Measurements from ENCODE around the gene UCMA.
A peak's percentile ranks its signal among the peaks of the same experiment; 100 is the strongest.
"Not testable (repeated sequence)": the region's sequence is repeated elsewhere in the genome, so short reads cannot be mapped to it uniquely, and the experiment has no call there.

The UCMA gene

GRCh38 chr10:13234172-13234571 is at the start of gene UCMA:
Gene UCMA (minus strand): TSS chr10:13234374. CDS start chr10:13234258, 116 bp downstream.
- H3K9me3 ChIP-seq (ENCODE audit: control insufficient read depth in 1 of 2, low read length in 2 of 2): no peaks in the 10 kb centered on the region
- no peak within 1 kb of the TSS for H3K27ac ChIP-seq (ENCODE audit: low read depth, low read length)
- H3K36me3 ChIP-seq (ENCODE audit: control insufficient read depth in 1 of 2, insufficient read depth in 2 of 2, low read length in 2 of 2): no peaks in the 10 kb centered on the region
- no peaks in the 10 kb centered on the region for H3K4me1 ChIP-seq (ENCODE audit: control insufficient read depth in 1 of 2, insufficient read depth in 2 of 2, low read length in 2 of 2)
- H3K9ac ChIP-seq (ENCODE audit: low read depth in 1 of 2, low read length in 2 of 2): no peak within 1 kb of the TSS
- H3K4me3 ChIP-seq (ENCODE audit: low read depth in 1 of 2, low read length in 2 of 2): no peak within 1 kb of the TSS
- no peaks in the 10 kb centered on the region for H3K27me3 ChIP-seq (ENCODE audit: control insufficient read depth in 1 of 2, insufficient read depth in 2 of 2, low read length in 2 of 2)

DNA sequence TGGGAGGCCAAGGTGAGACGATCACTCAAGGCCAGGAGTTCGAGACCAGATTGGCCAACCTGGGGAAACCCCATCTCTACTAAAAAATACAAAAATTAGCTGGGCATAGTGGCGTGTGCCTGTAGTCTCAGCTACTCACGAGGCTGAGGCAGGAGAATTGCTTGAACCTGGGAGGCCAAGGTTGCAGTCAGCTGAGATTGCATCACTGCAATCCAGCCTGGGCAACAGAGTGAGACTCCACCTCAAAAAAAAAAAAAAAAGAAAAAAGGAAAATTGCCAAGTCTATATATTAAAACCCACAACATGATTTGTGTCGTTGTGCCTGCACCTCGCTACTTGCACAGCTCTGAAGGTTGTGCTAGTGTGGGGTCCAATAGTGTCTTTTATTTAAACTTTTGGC is 48.2 kb upstream of the UCMA start:
- H3K4me1 ChIP-seq (ENCODE audit: control insufficient read depth in 1 of 2, insufficient read depth in 2 of 2, low read length in 2 of 2); H3K27me3 ChIP-seq (ENCODE audit: control insufficient read depth in 1 of 2, insufficient read depth in 2 of 2, low read length in 2 of 2); H3K4me3 ChIP-seq (ENCODE audit: low read depth in 1 of 2, low read length in 2 of 2); H3K27ac ChIP-seq (ENCODE audit: low read depth, low read length); H3K9ac ChIP-seq (ENCODE audit: low read depth in 1 of 2, low read length in 2 of 2); H3K9me3 ChIP-seq (ENCODE audit: control insufficient read depth in 1 of 2, low read length in 2 of 2): not testable (repeated sequence)
- peaks cover 0 to 12% of the 10 kb centered on the region in 2 donors for H3K36me3 ChIP-seq (ENCODE audit: control insufficient read depth in 1 of 2, insufficient read depth in 2 of 2, low read length in 2 of 2)

GRCh38 chr10:13276749-13277365 is 42.7 kb upstream of the UCMA start:
- Histone ChIP-seq H3K4me3 (ENCODE audit: low read depth in 1 of 2, low read length in 2 of 2) (no peak overlapping the region), H3K27ac (ENCODE audit: low read depth, low read length) (no peak overlapping the region), H3K9ac (ENCODE audit: low read depth in 1 of 2, low read length in 2 of 2) (no peak overlapping the region), H3K27me3 (ENCODE audit: control insufficient read depth in 1 of 2, insufficient read depth in 2 of 2, low read length in 2 of 2) (no peaks in the 10 kb centered on the region), H3K9me3 (ENCODE audit: control insufficient read depth in 1 of 2, low read length in 2 of 2) (no peaks in the 10 kb centered on the region), H3K4me1 (ENCODE audit: control insufficient read depth in 1 of 2, insufficient read depth in 2 of 2, low read length in 2 of 2) (peaks cover 3 to 4% of the 10 kb centered on the region in 2 donors), H3K36me3 (ENCODE audit: control insufficient read depth in 1 of 2, insufficient read depth in 2 of 2, low read length in 2 of 2) (peaks cover 0 to 11% of the 10 kb centered on the region in 2 donors)

DNA sequence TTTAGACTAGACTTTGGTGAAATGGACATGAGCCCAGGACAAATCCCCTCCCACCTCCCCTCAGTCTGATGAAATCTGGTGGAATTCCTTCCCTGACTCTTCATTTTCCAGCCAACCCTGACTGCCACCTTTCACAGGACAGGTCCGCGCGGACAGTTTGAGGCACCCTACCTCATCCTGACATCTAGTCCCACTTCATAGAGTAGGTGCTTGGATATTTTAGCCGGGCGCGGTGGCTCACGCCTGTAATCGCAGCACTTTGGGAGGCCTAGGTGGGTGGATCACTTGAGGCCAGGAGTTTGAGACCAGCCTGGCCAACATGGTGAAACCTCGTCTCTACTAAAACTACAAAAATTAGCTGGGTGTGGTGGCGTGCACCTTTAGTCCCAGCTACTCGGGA is 42.0 kb upstream of the UCMA start:
- H3K27ac ChIP-seq (ENCODE audit: low read depth, low read length); H3K36me3 ChIP-seq (ENCODE audit: control insufficient read depth in 1 of 2, insufficient read depth in 2 of 2, low read length in 2 of 2); H3K9me3 ChIP-seq (ENCODE audit: control insufficient read depth in 1 of 2, low read length in 2 of 2); H3K9ac ChIP-seq (ENCODE audit: low read depth in 1 of 2, low read length in 2 of 2); H3K27me3 ChIP-seq (ENCODE audit: control insufficient read depth in 1 of 2, insufficient read depth in 2 of 2, low read length in 2 of 2); H3K4me3 ChIP-seq (ENCODE audit: low read depth in 1 of 2, low read length in 2 of 2): not testable (repeated sequence)
- H3K4me1 ChIP-seq (ENCODE audit: control insufficient read depth in 1 of 2, insufficient read depth in 2 of 2, low read length in 2 of 2): peaks cover 10 to 11% of the 10 kb centered on the region in 2 donors

DNA sequence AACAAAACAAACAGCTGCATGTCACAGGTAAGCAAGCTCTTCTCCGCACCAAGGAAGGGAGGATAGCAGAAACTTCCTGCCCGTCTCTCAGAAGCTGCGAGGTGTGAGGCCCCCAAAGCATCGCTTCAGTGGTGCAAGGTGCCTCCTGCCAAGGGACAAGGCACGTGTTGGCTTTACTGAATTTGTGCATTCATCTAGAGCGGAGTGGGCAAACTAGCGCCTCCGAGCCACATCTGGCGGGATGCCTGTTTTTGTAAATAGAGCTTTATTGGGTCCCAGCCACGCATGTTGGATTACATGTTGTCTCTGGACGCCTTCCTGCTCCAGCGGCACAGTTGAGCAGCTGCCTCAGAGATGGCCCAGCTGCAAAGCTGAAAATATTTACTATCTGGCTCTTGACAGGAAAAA is 38.0 kb upstream of the UCMA start:
- H3K4me1 ChIP-seq (ENCODE audit: control insufficient read depth in 1 of 2, insufficient read depth in 2 of 2, low read length in 2 of 2): peaks cover 16 to 19% of the 10 kb centered on the region in 2 donors
- H3K4me3 ChIP-seq (ENCODE audit: low read depth in 1 of 2, low read length in 2 of 2): no peak overlapping the region
- no peaks in the 10 kb centered on the region for H3K9me3 ChIP-seq (ENCODE audit: control insufficient read depth in 1 of 2, low read length in 2 of 2)
- H3K9ac ChIP-seq (ENCODE audit: low read depth in 1 of 2, low read length in 2 of 2): no peak overlapping the region
- H3K36me3 ChIP-seq (ENCODE audit: control insufficient read depth in 1 of 2, insufficient read depth in 2 of 2, low read length in 2 of 2): no peaks in the 10 kb centered on the region
- no peak overlapping the region for H3K27ac ChIP-seq (ENCODE audit: low read depth, low read length)
- no peaks in the 10 kb centered on the region for H3K27me3 ChIP-seq (ENCODE audit: control insufficient read depth in 1 of 2, insufficient read depth in 2 of 2, low read length in 2 of 2)

DNA sequence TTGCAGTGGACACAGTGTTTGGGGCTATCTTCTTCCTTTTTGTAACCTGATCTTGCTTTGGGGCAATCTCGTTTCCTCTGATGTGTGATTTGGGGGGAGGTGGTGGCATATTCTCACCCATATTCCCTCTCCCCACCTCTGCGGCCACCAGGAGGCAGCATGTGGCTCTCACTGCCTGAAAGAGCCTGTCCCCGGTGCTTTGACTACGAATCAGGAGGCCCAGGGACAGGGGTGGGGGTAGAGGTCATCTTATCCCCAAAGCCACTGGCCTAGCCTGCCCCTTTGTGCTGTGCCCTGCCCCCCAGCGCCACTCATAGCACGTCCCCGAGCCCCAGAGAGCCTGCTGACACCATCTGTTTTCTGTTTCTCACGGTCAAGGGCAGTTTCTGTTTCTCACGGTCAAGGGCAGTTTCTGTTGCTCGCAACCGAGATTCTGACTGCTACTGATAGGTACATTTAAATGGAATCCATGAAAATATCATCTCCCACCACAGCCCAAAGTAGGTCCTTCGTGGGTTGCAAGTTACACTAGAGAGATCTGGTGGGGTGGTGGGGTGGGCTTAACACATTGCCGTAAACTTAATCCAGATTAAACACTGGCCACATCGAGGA is 37.5 kb upstream of the UCMA start:
- Histone ChIP-seq H3K27ac (ENCODE audit: low read depth, low read length) (no peak overlapping the region), H3K27me3 (ENCODE audit: control insufficient read depth in 1 of 2, insufficient read depth in 2 of 2, low read length in 2 of 2) (no peaks in the 10 kb centered on the region), H3K36me3 (ENCODE audit: control insufficient read depth in 1 of 2, insufficient read depth in 2 of 2, low read length in 2 of 2) (no peaks in the 10 kb centered on the region), H3K9ac (ENCODE audit: low read depth in 1 of 2, low read length in 2 of 2) (no peak overlapping the region), H3K4me1 (ENCODE audit: control insufficient read depth in 1 of 2, insufficient read depth in 2 of 2, low read length in 2 of 2) (peaks cover 16 to 19% of the 10 kb centered on the region in 2 donors), H3K9me3 (ENCODE audit: control insufficient read depth in 1 of 2, low read length in 2 of 2) (no peaks in the 10 kb centered on the region), H3K4me3 (ENCODE audit: low read depth in 1 of 2, low read length in 2 of 2) (peak overlapping the region in 1 of 2 donors; percentile 31)

DNA sequence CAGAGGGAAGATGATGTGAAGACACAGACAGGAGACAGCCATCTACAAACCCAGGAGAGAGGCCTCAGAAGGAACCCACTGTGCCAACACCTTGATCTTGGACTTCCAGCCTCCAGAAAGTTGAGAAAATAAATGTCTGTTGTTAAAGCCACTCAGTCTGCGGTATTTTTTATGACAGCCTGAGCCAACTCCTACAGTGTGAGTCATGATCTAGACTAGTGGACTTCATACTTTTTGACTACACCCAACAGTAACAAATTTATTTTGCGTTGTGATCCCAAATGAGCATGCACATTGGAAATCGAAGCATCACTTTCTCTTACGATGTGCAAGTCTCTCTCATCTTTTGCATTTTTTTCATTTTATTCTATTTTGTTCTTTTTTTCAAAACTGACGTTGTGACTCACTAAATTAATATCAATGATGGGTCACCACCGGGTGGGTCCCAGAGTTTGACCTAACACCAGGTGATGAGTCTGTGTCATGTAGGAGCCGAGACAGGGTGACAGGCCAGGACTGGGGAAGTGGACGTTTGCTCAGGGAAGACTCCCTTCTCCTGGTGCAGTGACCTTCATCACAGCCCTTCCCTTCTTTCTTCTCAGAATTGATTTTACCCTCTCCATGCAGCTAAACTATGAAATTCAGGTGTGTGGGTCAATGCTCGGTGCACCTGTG is 36.8 kb upstream of the UCMA start:
- Histone ChIP-seq H3K27me3 (ENCODE audit: control insufficient read depth in 1 of 2, insufficient read depth in 2 of 2, low read length in 2 of 2) (no peaks in the 10 kb centered on the region), H3K36me3 (ENCODE audit: control insufficient read depth in 1 of 2, insufficient read depth in 2 of 2, low read length in 2 of 2) (no peaks in the 10 kb centered on the region), H3K9ac (ENCODE audit: low read depth in 1 of 2, low read length in 2 of 2) (no peak overlapping the region), H3K27ac (ENCODE audit: low read depth, low read length) (no peak overlapping the region), H3K4me1 (ENCODE audit: control insufficient read depth in 1 of 2, insufficient read depth in 2 of 2, low read length in 2 of 2) (peaks cover 16 to 19% of the 10 kb centered on the region in 2 donors), H3K9me3 (ENCODE audit: control insufficient read depth in 1 of 2, low read length in 2 of 2) (no peaks in the 10 kb centered on the region), H3K4me3 (ENCODE audit: low read depth in 1 of 2, low read length in 2 of 2) (peak overlapping the region in 1 of 2 donors; percentile 31)

GRCh38 chr10:13268841-13269240 is 34.7 kb upstream of the UCMA start:
- Histone ChIP-seq H3K27ac (ENCODE audit: low read depth, low read length) (no peak overlapping the region), H3K4me1 (ENCODE audit: control insufficient read depth in 1 of 2, insufficient read depth in 2 of 2, low read length in 2 of 2) (peaks cover 16 to 19% of the 10 kb centered on the region in 2 donors), H3K36me3 (ENCODE audit: control insufficient read depth in 1 of 2, insufficient read depth in 2 of 2, low read length in 2 of 2) (no peaks in the 10 kb centered on the region), H3K27me3 (ENCODE audit: control insufficient read depth in 1 of 2, insufficient read depth in 2 of 2, low read length in 2 of 2) (no peaks in the 10 kb centered on the region), H3K9ac (ENCODE audit: low read depth in 1 of 2, low read length in 2 of 2) (no peak overlapping the region), H3K9me3 (ENCODE audit: control insufficient read depth in 1 of 2, low read length in 2 of 2) (no peaks in the 10 kb centered on the region), H3K4me3 (ENCODE audit: low read depth in 1 of 2, low read length in 2 of 2) (no peak overlapping the region)

DNA sequence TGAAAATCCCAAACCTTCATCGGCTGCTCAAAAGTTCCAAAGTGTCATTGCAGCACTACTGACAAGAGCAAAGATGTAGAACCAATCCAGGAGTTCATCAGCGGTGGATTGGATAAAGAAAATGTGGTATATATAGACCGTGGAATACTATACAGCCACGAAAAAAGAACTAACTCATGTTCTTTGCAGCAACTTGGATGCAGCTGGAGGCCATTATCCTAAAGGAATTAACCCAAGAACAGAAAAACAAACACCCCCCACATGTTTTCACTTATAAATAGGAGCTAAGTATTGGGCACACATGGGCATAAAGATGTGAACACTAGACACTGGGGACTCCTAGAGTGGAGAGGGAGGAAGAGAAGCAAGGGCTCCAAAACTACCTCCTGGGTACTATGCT is 34.1 kb upstream of the UCMA start:
- Histone ChIP-seq H3K27ac (ENCODE audit: low read depth, low read length) (no peak overlapping the region), H3K9me3 (ENCODE audit: control insufficient read depth in 1 of 2, low read length in 2 of 2) (no peaks in the 10 kb centered on the region), H3K27me3 (ENCODE audit: control insufficient read depth in 1 of 2, insufficient read depth in 2 of 2, low read length in 2 of 2) (no peaks in the 10 kb centered on the region), H3K9ac (ENCODE audit: low read depth in 1 of 2, low read length in 2 of 2) (no peak overlapping the region), H3K36me3 (ENCODE audit: control insufficient read depth in 1 of 2, insufficient read depth in 2 of 2, low read length in 2 of 2) (no peaks in the 10 kb centered on the region), H3K4me3 (ENCODE audit: low read depth in 1 of 2, low read length in 2 of 2) (no peak overlapping the region), H3K4me1 (ENCODE audit: control insufficient read depth in 1 of 2, insufficient read depth in 2 of 2, low read length in 2 of 2) (peaks cover 16 to 19% of the 10 kb centered on the region in 2 donors)

GRCh38 chr10:13263591-13263990 is 29.4 kb upstream of the UCMA start:
- Histone ChIP-seq H3K36me3 (ENCODE audit: control insufficient read depth in 1 of 2, insufficient read depth in 2 of 2, low read length in 2 of 2) (no peaks in the 10 kb centered on the region), H3K4me3 (ENCODE audit: low read depth in 1 of 2, low read length in 2 of 2) (no peak overlapping the region), H3K9me3 (ENCODE audit: control insufficient read depth in 1 of 2, low read length in 2 of 2) (peaks cover 0 to 4% of the 10 kb centered on the region in 2 donors), H3K4me1 (ENCODE audit: control insufficient read depth in 1 of 2, insufficient read depth in 2 of 2, low read length in 2 of 2) (no peaks in the 10 kb centered on the region), H3K27me3 (ENCODE audit: control insufficient read depth in 1 of 2, insufficient read depth in 2 of 2, low read length in 2 of 2) (no peaks in the 10 kb centered on the region), H3K9ac (ENCODE audit: low read depth in 1 of 2, low read length in 2 of 2) (no peak overlapping the region), H3K27ac (ENCODE audit: low read depth, low read length) (no peak overlapping the region)
